C4-2B (cell line): ENCODE data around the gene RNF217.

ENCODE experiments used
- CTCF ChIP-seq: fragments of 450-650 bp; conservative IDR thresholded peaks from 2 replicates; pipeline ENCODE4 v1.5.1; 2017; ENCODE audit warnings: mild to moderate bottlenecking
- ZFX ChIP-seq: fragments of 450-650 bp; IDR thresholded peaks from 2 replicates; pipeline ENCODE4 v1.6.1; 2017

- TF ChIP-seq CTCF: no peak
- no peak for TF ChIP-seq ZFX
Observed at GRCh38 chr6:124987291-124987690, 25.1 kb downstream of the RNF217 start.
